Stimulated activated memory B cell treated with anti-CD40 and anti-IgM and Interleukin-4, amounts not matched to agents 10 μg/mL and 1 μg/mL and 100 μg/mL, for 72 hours (primary cell): ENCODE data around the gene PLTP.

ENCODE experiments used
- ATAC-seq: fragments of 150-1000 bp; cut with Tn5 transposase; 2 replicates; pipeline ENCODE4 v1.10.0; 2021
- H3K27ac Mint-ChIP-seq: one replicate; pipeline ENCODE4 v1.8.0; 2022; ENCODE audit warnings: mild to moderate bottlenecking, mixed read lengths
- H3K27me3 Mint-ChIP-seq: one replicate; pipeline ENCODE4 v1.8.0; 2022; ENCODE audit warnings: mixed read lengths
- H3K36me3 Mint-ChIP-seq: one replicate; pipeline ENCODE4 v1.8.0; 2022; ENCODE audit warnings: mixed read lengths
- H3K4me1 Mint-ChIP-seq: one replicate; pipeline ENCODE4 v1.8.0; 2022; ENCODE audit warnings: mixed read lengths
- H3K4me3 Mint-ChIP-seq: one replicate; pipeline ENCODE4 v1.8.0; 2022; ENCODE audit warnings: mild to moderate bottlenecking, moderate library complexity, mixed read lengths
- H3K9me3 Mint-ChIP-seq: one replicate; pipeline ENCODE4 v1.8.0; 2022; ENCODE audit warnings: mixed read lengths

The PLTP gene

GRCh38 chr20:45860560-45861220, 51.3 kb downstream of the PLTP start:
- ATAC-seq, result no peak
- peaks cover 21% of the 10 kb centered on the region for H3K36me3 Mint-ChIP-seq
- H3K9me3 Mint-ChIP-seq, result no peaks in the 10 kb centered on the region
- H3K27ac Mint-ChIP-seq, result no peak overlapping the region
- no peaks in the 10 kb centered on the region for H3K27me3 Mint-ChIP-seq
- H3K4me3 Mint-ChIP-seq, result no peak overlapping the region
- peaks cover 33% of the 10 kb centered on the region for H3K4me1 Mint-ChIP-seq

GRCh38 chr20:45859916-45860315, 52.0 kb downstream of the PLTP start:
- Mint-ChIP-seq H3K9me3 (no peaks in the 10 kb centered on the region), H3K27me3 (no peaks in the 10 kb centered on the region), H3K36me3 (peaks cover 21% of the 10 kb centered on the region), H3K27ac (no peak overlapping the region), H3K4me1 (peaks cover 33% of the 10 kb centered on the region), H3K4me3 (no peak overlapping the region)
- ATAC-seq, result no peak

GRCh38 chr20:45857882-45858216, 54.1 kb downstream of the PLTP start:
- Mint-ChIP-seq H3K4me3 (peak overlapping the region; percentile 96), H3K27ac (peak overlapping the region; percentile 94), H3K36me3 (peaks cover 27% of the 10 kb centered on the region), H3K9me3 (no peaks in the 10 kb centered on the region), H3K27me3 (no peaks in the 10 kb centered on the region), H3K4me1 (peaks cover 41% of the 10 kb centered on the region)
- peak; percentile 55 for ATAC-seq

- peak; percentile 99 for ATAC-seq
- peaks cover 41% of the 10 kb centered on the region for H3K4me1 Mint-ChIP-seq
- H3K9me3 Mint-ChIP-seq, result no peaks in the 10 kb centered on the region
- peak within 1 kb of the TSS; percentile 96 for H3K4me3 Mint-ChIP-seq
- peak within 1 kb of the TSS; percentile 94 for H3K27ac Mint-ChIP-seq
- no peaks in the 10 kb centered on the region for H3K27me3 Mint-ChIP-seq
- peaks cover 29% of the 10 kb centered on the region for H3K36me3 Mint-ChIP-seq
These were observed 54.7 kb downstream of the PLTP start, which contains the start of the genes ACOT8 and ZSWIM3 for GRCh38 chr20:45857114-45857881. Gene ACOT8, minus strand, starts transcription at chr20:45857392. Its CDS starts 77 bp downstream, at chr20:45857315. Gene ZSWIM3, plus strand, starts transcription at chr20:45857614. Its CDS starts 212 bp downstream, at chr20:45857826.

- Mint-ChIP-seq H3K36me3 (peaks cover 29% of the 10 kb centered on the region), H3K27ac (no peak overlapping the region)
These were observed 58.5 kb downstream of the PLTP start for GRCh38 chr20:45853484-45853883.

GRCh38 chr20:45852326-45852725, 59.6 kb downstream of the PLTP start:
- no peak overlapping the region for H3K4me3 Mint-ChIP-seq
- H3K27me3 Mint-ChIP-seq, result no peaks in the 10 kb centered on the region
- no peak overlapping the region for H3K27ac Mint-ChIP-seq
- no peak for ATAC-seq
- peaks cover 32% of the 10 kb centered on the region for H3K36me3 Mint-ChIP-seq
- peaks cover 19% of the 10 kb centered on the region for H3K4me1 Mint-ChIP-seq
- H3K9me3 Mint-ChIP-seq, result no peaks in the 10 kb centered on the region

More at GRCh38 chr20:45853484-45853883, 58.5 kb downstream of the PLTP start:
- no peak for ATAC-seq
- Mint-ChIP-seq H3K4me1 (peaks cover 30% of the 10 kb centered on the region), H3K4me3 (no peak overlapping the region), H3K27me3 (no peaks in the 10 kb centered on the region), H3K9me3 (no peaks in the 10 kb centered on the region)

GRCh38 chr20:45851501-45851900, 60.5 kb downstream of the PLTP start:
- Mint-ChIP-seq H3K4me3 (no peak overlapping the region), H3K27ac (no peak overlapping the region), H3K36me3 (peaks cover 35% of the 10 kb centered on the region), H3K27me3 (no peaks in the 10 kb centered on the region), H3K9me3 (no peaks in the 10 kb centered on the region), H3K4me1 (peaks cover 15% of the 10 kb centered on the region)
- no peak for ATAC-seq

- H3K27ac Mint-ChIP-seq, result no peak overlapping the region
These were observed 61.0 kb downstream of the PLTP start for GRCh38 chr20:45850926-45851325.

GRCh38 chr20:45850238-45850637, 61.7 kb downstream of the PLTP start:
- Mint-ChIP-seq H3K36me3 (peaks cover 41% of the 10 kb centered on the region), H3K4me3 (no peak overlapping the region), H3K27ac (no peak overlapping the region), H3K4me1 (peaks cover 7% of the 10 kb centered on the region), H3K9me3 (no peaks in the 10 kb centered on the region), H3K27me3 (no peaks in the 10 kb centered on the region)
- ATAC-seq, result no peak

More at GRCh38 chr20:45850926-45851325, 61.0 kb downstream of the PLTP start:
- H3K4me1 Mint-ChIP-seq, result peaks cover 9% of the 10 kb centered on the region
- no peak overlapping the region for H3K4me3 Mint-ChIP-seq
- H3K36me3 Mint-ChIP-seq, result peaks cover 37% of the 10 kb centered on the region
- no peaks in the 10 kb centered on the region for H3K9me3 Mint-ChIP-seq
- no peaks in the 10 kb centered on the region for H3K27me3 Mint-ChIP-seq
- no peak for ATAC-seq

- no peak for ATAC-seq
- H3K27ac Mint-ChIP-seq, result no peak overlapping the region
- H3K27me3 Mint-ChIP-seq, result no peaks in the 10 kb centered on the region
- H3K4me3 Mint-ChIP-seq, result no peak overlapping the region
- H3K9me3 Mint-ChIP-seq, result no peaks in the 10 kb centered on the region
- peaks cover 49% of the 10 kb centered on the region for H3K36me3 Mint-ChIP-seq
- peaks cover 7% of the 10 kb centered on the region for H3K4me1 Mint-ChIP-seq
These were observed 62.9 kb downstream of the PLTP start for GRCh38 chr20:45848969-45849582.
